BLaER1 (cell line): ENCODE results near the gene SEMA4C.

ENCODE experiments used
- H3K27ac ChIP-seq: shearing (Covaris generic); formaldehyde crosslinking; 2 replicates; pipeline ENCODE4 v1.8.1; 2022
- H3K27me3 ChIP-seq: shearing (Covaris generic); formaldehyde crosslinking; 2 replicates; pipeline ENCODE4 v1.8.1; 2022
- H3K36me3 ChIP-seq: shearing (Covaris generic); formaldehyde crosslinking; 2 replicates; pipeline ENCODE4 v1.8.1; 2022
- H3K4me1 ChIP-seq: shearing (Covaris generic); formaldehyde crosslinking; 2 replicates; pipeline ENCODE4 v1.8.1; 2022
- H3K4me2 ChIP-seq: shearing (Covaris generic); formaldehyde crosslinking; 2 replicates; pipeline ENCODE4 v1.8.1; 2022
- H3K4me3 ChIP-seq: shearing (Covaris generic); formaldehyde crosslinking; 2 replicates; pipeline ENCODE4 v1.8.1; 2022
- H3K9ac ChIP-seq: shearing (Covaris generic); formaldehyde crosslinking; 2 replicates; pipeline ENCODE4 v1.8.1; 2022
- H3K9me3 ChIP-seq: shearing (Covaris generic); formaldehyde crosslinking; 2 replicates; pipeline ENCODE4 v1.8.1; 2022
- H4K20me1 ChIP-seq: shearing (Covaris generic); formaldehyde crosslinking; 2 replicates; pipeline ENCODE4 v1.8.1; 2022
- Cebpa-rat ChIP-seq: shearing (Covaris generic); IDR thresholded peaks from 2 replicates; pipeline ENCODE4 v1.8.1; 2022

Gene SEMA4C

DNA sequence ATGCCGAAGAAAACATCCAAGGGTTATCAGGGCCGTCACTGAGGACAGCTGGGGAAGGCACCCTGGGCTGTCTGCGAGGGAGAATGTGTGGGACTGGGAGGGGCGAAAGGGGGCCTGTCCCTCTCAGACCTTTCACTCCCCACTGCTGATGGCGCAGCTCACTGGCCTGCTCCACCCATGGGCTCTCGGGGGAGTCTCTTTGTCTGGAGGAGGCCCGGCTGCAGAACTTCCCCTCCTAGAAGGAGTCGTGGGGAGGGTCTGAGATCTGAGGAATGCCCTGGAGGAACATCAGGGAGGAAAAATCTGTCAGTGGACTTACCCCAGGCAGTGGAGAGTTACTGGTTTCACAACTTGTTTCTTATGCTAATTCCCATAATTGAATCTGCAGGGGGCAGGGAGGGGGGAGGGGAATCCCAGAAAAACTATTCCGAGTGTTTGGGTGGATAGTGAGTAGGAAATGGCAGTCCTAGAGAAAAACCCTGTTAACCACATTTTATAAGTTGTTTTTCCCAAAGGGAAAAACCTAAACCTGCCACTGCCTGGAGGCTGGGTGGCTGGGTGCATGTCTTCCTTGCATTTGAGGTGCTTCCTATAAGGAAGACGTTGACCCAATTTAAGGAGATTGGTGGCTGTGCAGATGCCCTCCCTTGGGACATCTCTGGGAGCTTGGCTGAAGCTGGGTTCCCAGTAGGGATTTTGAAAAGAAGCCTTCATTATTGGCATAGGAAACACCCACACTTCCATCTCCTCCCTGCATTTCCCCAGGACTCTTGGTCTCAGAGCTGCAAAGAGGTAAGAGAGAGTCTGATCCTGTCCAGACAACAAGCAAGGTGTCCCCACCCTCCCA is 11.7 kb upstream of the SEMA4C start:
- H3K36me3 ChIP-seq, result no peaks in the 10 kb centered on the region
- H3K9ac ChIP-seq, result peak overlapping the region; percentile 73
- H3K9me3 ChIP-seq, result no peaks in the 10 kb centered on the region
- H3K4me2 ChIP-seq, result peak overlapping the region; percentile 92
- no peaks in the 10 kb centered on the region for H4K20me1 ChIP-seq
- H3K27ac ChIP-seq, result peak overlapping the region; percentile 74
- H3K4me1 ChIP-seq, result peaks cover 79% of the 10 kb centered on the region
- TF ChIP-seq Cebpa-rat, result no peak
- no peaks in the 10 kb centered on the region for H3K27me3 ChIP-seq
- no peak overlapping the region for H3K4me3 ChIP-seq

DNA sequence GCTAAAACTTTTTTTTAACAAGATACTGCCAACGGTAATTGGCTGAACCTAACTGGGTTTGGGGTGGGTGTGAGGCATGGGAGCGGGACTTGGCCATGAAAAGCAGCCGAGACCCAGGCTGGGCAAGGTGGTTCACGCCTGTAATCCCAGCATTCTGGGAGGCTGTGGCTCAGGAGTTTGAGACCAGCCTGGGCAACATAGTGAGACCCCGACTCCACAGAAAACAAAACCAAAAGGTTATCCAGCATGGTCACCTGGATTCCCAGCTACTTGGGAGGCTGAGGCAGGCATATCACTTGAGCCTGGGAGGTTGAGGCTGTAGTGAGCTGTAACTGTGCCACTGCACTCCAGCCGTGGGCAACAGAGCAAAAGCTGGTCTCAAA is 11.0 kb upstream of the SEMA4C start:
- no peak for TF ChIP-seq Cebpa-rat
- no peaks in the 10 kb centered on the region for H3K27me3 ChIP-seq
- peak overlapping the region; percentile 74 for H3K27ac ChIP-seq
- peak overlapping the region; percentile 92 for H3K4me2 ChIP-seq
- no peaks in the 10 kb centered on the region for H3K36me3 ChIP-seq
- H4K20me1 ChIP-seq, result no peaks in the 10 kb centered on the region
- peaks cover 86% of the 10 kb centered on the region for H3K4me1 ChIP-seq
- peak overlapping the region; percentile 73; the same call in 1 of the 2 replicates for H3K9ac ChIP-seq
- no peak overlapping the region for H3K4me3 ChIP-seq
- H3K9me3 ChIP-seq, result no peaks in the 10 kb centered on the region

DNA sequence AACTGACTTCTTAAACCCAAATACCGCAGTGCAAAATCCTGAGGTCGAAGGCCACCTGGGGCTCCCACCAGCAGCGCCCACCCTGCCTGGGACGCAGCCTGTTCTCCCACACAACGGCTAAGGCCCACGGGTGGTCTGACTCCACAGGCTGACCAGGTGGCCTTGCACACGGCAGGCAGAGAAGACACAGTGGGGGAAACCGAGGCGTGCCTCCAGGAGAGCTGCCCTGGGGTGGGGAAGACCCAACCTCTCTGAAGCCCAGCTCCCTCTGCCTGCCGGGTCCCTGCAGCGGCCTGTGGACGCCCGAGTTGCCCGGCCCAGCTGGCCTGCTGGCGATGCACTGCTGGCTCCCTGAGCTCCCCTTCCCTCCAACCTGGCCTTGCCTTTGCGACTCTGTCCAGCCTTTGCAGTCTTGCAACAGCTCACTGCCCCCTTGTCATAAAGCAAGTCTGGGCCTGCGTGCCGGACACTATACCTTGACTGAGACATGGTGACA is 9.7 kb upstream of the SEMA4C start:
- no peak for TF ChIP-seq Cebpa-rat
- Histone ChIP-seq H3K9me3 (no peaks in the 10 kb centered on the region), H3K4me2 (peak overlapping the region; percentile 92), H4K20me1 (no peaks in the 10 kb centered on the region), H3K4me3 (no peak overlapping the region), H3K36me3 (no peaks in the 10 kb centered on the region), H3K9ac (no peak overlapping the region), H3K4me1 (peaks cover 99% of the 10 kb centered on the region), H3K27ac (0 out of 2 replicates have a peak overlapping the region, but pooled peaks have one; percentile 37), H3K27me3 (no peaks in the 10 kb centered on the region)

DNA sequence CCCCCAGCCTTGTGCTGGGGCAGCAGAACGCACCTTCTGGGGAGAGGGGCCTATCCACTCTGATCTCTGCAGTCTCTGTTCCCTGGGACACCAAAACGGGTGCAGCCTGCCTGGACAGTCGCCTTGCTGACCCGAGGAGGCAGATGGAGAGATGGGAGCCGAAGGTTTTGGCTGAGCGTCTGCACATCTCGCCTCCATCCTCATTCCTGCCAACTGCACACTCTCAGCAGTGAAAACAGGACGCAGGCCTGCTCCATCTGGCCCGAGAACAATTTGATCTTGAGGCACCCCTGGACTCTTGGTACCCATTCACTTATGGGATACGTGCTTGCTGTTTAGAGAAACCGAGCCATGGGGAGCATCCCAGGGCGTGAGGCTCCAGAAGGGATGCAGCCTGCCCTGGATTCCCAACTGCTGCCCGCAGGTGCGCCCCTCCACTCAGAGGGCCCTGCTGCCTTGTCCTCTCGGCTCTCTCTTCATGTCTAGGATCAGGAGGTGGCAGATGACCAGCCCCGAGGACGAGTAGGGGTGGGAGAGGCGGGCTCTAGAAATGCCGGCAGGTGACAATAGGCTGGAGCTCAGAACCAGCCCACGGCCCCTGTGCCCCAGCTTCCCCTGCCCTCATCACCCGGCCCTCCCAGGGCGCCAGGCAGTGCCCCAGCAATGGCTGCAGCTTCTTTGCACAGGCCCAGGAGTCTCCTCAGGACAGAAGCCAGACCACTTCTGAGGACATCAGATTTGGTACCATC is 9.1 kb upstream of the SEMA4C start:
- H3K4me3 ChIP-seq, result no peak overlapping the region
- no peaks in the 10 kb centered on the region for H4K20me1 ChIP-seq
- peak overlapping the region; percentile 75 for H3K27ac ChIP-seq
- TF ChIP-seq Cebpa-rat, result no peak
- H3K9me3 ChIP-seq, result no peaks in the 10 kb centered on the region
- peak overlapping the region; percentile 64 for H3K9ac ChIP-seq
- H3K27me3 ChIP-seq, result no peaks in the 10 kb centered on the region
- H3K36me3 ChIP-seq, result no peaks in the 10 kb centered on the region
- peak overlapping the region; percentile 92 for H3K4me2 ChIP-seq
- peaks cover 99% of the 10 kb centered on the region for H3K4me1 ChIP-seq

DNA sequence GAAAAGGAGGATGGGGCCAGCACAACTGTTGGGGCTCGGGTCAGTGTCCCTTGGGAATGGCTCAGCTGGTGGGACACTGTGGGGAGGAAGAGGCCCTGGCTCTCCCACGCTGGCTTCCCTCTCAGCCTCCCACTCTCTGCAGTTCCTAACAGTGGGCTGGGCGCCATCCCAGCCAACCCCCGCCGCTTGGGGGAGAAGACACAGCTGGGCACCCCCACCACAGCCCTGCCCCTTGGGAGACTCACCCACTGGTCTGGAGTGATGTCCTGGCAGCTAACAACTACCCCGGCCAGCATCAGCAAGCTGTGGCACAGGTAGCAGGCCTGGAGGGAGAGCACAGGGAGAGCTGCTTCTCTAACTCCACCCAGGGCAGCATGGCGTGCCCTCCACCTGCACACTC is 8.3 kb upstream of the SEMA4C start:
- Histone ChIP-seq H3K9ac (peak overlapping the region; percentile 64), H3K4me1 (peaks cover 100% of the 10 kb centered on the region)
- TF ChIP-seq Cebpa-rat, result no peak

DNA sequence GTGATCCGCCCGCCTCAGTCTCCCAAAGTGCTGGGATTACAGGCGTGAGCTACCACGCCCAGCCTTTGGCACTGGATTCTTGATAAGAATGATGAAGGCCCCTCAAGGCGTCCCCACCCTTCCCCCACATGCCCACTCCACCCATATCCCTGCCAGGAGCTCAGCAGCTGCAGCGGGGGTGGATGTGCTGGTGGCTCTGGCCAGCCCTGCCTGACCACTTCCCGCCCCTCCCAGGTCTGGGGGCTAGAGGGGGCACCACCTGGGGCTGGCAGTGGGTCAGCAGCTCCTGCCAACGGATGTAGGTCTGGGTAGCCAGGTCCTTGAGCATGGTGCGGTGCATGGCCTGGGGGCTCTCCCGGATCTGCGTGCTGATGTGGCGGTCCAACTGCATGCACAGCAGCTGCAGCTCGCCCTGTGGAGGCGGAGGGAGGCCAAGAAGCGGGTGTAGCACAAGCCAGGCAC is 7.8 kb upstream of the SEMA4C start:
- Histone ChIP-seq H3K4me3 (peak overlapping the region; percentile 39; the same call in 1 of the 2 replicates), H3K36me3 (no peaks in the 10 kb centered on the region), H3K27ac (peak overlapping the region; percentile 75), H3K27me3 (no peaks in the 10 kb centered on the region), H3K4me2 (peak overlapping the region; percentile 92), H4K20me1 (no peaks in the 10 kb centered on the region), H3K9ac (peak overlapping the region; percentile 64), H3K4me1 (peaks cover 97% of the 10 kb centered on the region), H3K9me3 (no peaks in the 10 kb centered on the region)
- TF ChIP-seq Cebpa-rat, result no peak

More for the DNA sequence above, 8.3 kb upstream of the SEMA4C start:
- H3K4me2 ChIP-seq, result peak overlapping the region; percentile 92
- no peaks in the 10 kb centered on the region for H4K20me1 ChIP-seq
- no peaks in the 10 kb centered on the region for H3K27me3 ChIP-seq
- H3K36me3 ChIP-seq, result no peaks in the 10 kb centered on the region
- H3K9me3 ChIP-seq, result no peaks in the 10 kb centered on the region
- peak overlapping the region; percentile 39; the same call in 1 of the 2 replicates for H3K4me3 ChIP-seq
- H3K27ac ChIP-seq, result peak overlapping the region; percentile 75

DNA sequence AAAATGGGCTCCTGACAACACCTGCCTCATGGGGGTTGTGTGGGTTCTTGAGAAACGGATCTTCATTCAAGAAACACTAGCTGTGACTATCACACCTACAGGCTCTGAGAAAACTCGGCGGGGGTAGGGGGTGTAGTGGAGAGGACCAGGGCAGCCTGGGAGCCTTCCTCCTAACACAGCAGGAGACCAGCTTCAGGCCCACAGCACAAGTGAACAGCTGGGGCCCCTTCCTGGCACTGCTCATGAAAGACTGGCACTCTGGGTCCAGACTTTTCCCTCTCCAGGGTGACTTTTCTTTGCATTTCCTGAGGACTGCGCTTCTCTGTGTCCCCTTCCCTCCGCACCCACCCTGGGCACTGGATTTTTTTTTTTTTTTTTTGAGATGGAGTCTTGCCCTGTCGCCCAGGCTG is 7.2 kb upstream of the SEMA4C start:
- H3K9ac ChIP-seq, result peak overlapping the region; percentile 64
- H4K20me1 ChIP-seq, result no peaks in the 10 kb centered on the region
- TF ChIP-seq Cebpa-rat, result no peak
- H3K27ac ChIP-seq, result peak overlapping the region; percentile 75
- no peaks in the 10 kb centered on the region for H3K9me3 ChIP-seq
- H3K27me3 ChIP-seq, result no peaks in the 10 kb centered on the region
- no peaks in the 10 kb centered on the region for H3K36me3 ChIP-seq
- peak overlapping the region; percentile 92 for H3K4me2 ChIP-seq
- H3K4me1 ChIP-seq, result peaks cover 90% of the 10 kb centered on the region
- no peak overlapping the region for H3K4me3 ChIP-seq

DNA sequence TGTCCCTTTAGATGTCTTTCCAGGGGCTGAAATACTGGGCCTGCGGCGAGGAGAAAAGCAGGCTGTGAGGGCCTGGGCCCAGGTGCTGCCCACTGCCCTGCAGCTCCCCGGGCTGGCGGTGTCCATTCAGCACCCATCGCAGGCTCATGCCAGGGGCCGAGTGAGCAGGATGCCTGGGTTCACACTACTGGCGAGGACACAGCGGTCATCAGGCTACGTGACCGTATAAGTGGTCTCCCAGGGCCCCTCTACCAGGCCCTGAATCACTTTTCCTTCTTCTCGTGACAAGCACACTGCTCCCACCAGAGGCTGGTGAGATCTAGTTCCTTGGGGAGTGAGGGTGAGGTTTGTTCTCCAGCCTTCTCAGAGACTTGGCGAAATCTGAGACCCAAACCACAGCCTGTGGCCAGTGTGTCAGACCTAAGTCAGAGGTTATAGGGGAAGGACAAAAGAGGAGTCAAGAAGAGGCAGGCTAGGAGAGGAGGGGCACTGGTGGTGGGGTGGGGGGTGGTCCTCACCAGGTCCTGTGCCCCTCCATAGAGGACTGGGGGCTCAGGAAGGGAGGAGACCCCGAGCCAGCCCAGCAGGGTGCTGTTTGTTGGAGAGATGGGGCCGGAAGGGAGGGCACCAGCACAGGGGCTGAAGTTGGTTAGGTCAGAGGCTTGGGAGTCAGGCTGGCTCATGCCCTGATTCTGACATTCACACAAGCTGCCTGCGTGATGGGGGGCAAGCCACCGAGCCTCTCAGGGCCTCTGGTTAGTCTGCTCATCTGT is 6.6 kb upstream of the SEMA4C start:
- peaks cover 85% of the 10 kb centered on the region for H3K4me1 ChIP-seq
- peak overlapping the region; percentile 75 for H3K27ac ChIP-seq
- peak overlapping the region; percentile 64 for H3K9ac ChIP-seq
- no peaks in the 10 kb centered on the region for H3K9me3 ChIP-seq
- no peaks in the 10 kb centered on the region for H3K27me3 ChIP-seq
- no peak overlapping the region; the same call in 1 of the 2 replicates for H3K4me3 ChIP-seq
- TF ChIP-seq Cebpa-rat, result no peak
- H3K4me2 ChIP-seq, result peak overlapping the region; percentile 92
- H3K36me3 ChIP-seq, result no peaks in the 10 kb centered on the region
- no peaks in the 10 kb centered on the region for H4K20me1 ChIP-seq
